Activated naive CD4-positive, alpha-beta T cell treated with anti-CD3 and anti-CD28 coated beads for 36 hours (primary cell): ENCODE data around the gene PLD3. TPM values are rescaled to one million over a fixed set of nuclear protein-coding genes. Genes with fewer than 3 reads are reported as not detected.
A peak's percentile ranks its signal among the peaks of the same experiment; 100 is the strongest.

Source experiments
- CTCF ChIA-PET: fragments of 350-600 bp; sonication (Branson Sonifier 250); formaldehyde crosslinking; loops from one replicate; lab custom pipeline; 2021; ENCODE audit warnings: antibody characterized with exemption; lab: Charles Lee
- DNase-seq: peaks from one replicate; pipeline ENCODE4 v3.0.0-alpha.2; 2020
- H3K27ac Mint-ChIP-seq: one replicate; pipeline ENCODE4 v1.8.0; 2021; ENCODE audit warnings: mild to moderate bottlenecking, mixed read lengths
- H3K27me3 Mint-ChIP-seq: one replicate; pipeline ENCODE4 v1.8.0; 2021; ENCODE audit warnings: low read depth, mixed read lengths
- H3K36me3 Mint-ChIP-seq: one replicate; pipeline ENCODE4 v1.8.0; 2021; ENCODE audit warnings: low read depth, mixed read lengths
- H3K4me1 Mint-ChIP-seq: one replicate; pipeline ENCODE4 v1.8.0; 2021; ENCODE audit warnings: low read depth, mixed read lengths
- H3K4me3 Mint-ChIP-seq: one replicate; pipeline ENCODE4 v1.8.0; 2021; ENCODE audit warnings: mild to moderate bottlenecking, moderate library complexity, mixed read lengths
- H3K9me3 Mint-ChIP-seq: one replicate; pipeline ENCODE4 v1.8.0; 2021; ENCODE audit warnings: mixed read lengths
- intact Hi-C: fragments of 100-400 bp; cut with micrococcal nuclease; formaldehyde crosslinking; loops from one replicate; pipeline ENCODE4 v1.15.1; 2023
- microRNA-seq: library from miRNA; unstranded; fragments of <30 nt; microRNA quantifications from one replicate; pipeline ENCODE4 v1.2.0, GENCODE V29; 2022; ENCODE audit warnings: borderline microRNAs expressed, borderline replicate concordance
- total RNA-seq, 2 experiments: library from RNA; stranded (reverse); gene quantifications; one replicate each; pipeline ENCODE4 v1.2.3, GENCODE V29; 2021

The PLD3 gene
- total RNA-seq, 2 experiments from 2014 or later: 57.6 to 58.2 TPM

DNA sequence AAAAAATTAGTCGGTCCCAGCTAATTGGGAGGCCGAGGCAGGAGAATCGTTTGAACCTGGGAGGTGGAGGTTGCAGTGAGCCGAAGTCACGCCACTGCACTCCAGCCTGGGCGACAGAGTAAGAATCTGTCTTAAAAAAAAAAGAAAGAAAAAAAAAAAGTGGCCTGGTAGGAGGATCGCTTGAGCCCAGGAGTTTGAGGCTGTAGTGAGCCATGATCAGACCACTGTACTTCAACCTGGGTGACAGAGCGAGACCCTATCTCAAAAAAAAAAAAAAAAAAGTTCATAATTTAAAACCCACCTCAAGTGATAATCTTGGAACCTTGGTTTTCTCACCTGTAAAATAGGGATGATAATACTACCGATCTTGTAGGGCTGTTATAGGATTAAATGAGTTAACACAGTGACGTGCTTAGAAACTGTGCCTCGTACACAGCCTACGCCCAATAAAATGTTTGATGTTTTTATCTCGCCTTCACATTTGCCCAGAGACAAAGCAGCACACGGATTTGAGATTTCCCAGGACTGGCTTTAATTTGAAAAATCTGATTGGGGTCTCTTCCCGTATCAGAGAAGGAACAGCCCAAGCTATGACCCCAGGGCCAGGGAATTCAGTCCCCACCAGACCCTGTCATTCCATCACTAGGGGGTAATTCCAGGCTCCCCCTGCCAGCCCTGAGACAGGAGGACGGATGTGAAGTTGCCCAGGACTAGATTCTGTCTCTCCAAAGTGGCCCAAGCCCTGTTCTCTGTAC lies 73.7 kb downstream of the PLD3 start:
- Mint-ChIP-seq H3K4me3 (peak overlapping the region; percentile 86), H3K27ac (peak overlapping the region; percentile 94), H3K9me3 (no peaks in the 10 kb centered on the region), H3K4me1 (peaks cover 27% of the 10 kb centered on the region), H3K36me3 (peaks cover 12% of the 10 kb centered on the region), H3K27me3 (no peaks in the 10 kb centered on the region)
- CTCF ChIA-PET: interaction anchor here (0.6 to 2.8 kb wide), 6 partner anchors 12 to 21 kb away, joined by 4 to 15 read pairs (median 8); no protein-coding TSS in a partner anchor
- DNase-seq: no peak
- intact Hi-C loops: loop anchor here (1.0 kb wide), 2 partner anchors 22 to 44 kb away; partner anchors contain the start of gene SERTAD3

DNA sequence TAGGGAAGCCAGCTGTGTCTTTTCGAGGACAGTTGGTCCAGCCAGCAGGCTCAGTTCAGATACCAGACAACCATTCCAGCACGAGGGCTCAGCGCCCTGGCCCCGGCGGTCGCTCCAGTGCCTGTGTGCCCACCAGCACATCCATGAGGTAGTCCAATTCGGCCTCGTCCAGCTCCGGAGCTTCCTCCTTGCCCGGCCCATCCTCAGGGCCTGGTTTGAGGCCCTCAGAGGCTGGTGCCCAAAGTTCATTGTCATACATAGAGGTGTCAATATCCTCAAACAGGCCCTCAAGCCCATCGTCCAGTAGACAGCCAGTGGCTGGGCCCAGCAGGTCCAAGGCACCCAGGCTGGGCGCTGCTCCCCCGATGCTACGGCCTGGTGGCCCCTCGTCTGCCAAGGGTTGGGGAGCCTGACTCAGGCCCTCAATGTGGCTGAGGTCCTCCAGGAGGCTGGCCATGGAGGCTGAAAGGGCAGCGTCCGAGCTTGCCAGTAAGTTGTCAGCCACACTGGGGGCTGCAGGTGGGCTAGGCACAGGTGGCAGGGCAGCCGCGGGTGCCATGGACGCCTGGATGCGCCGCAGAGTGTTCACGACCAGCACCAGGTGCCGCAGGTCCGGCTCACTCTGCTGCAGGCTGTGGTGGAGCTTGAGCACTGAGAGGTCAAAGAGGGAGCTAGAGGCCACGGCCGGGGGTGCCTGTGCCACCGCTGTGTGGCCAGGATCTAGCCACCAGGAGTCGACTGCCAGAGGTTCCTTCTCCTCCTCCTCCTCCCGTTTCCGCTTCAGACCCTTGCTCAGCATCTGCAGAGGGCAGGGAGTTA lies 74.5 kb downstream of the PLD3 start:
- peaks cover 12% of the 10 kb centered on the region for H3K36me3 Mint-ChIP-seq
- CTCF ChIA-PET: interaction anchor here (1.2 kb wide), 1 partner anchor 15 kb away, joined by 3 read pairs; no protein-coding TSS in a partner anchor
- peaks cover 22% of the 10 kb centered on the region for H3K4me1 Mint-ChIP-seq
- no peaks in the 10 kb centered on the region for H3K27me3 Mint-ChIP-seq
- intact Hi-C loops: no loop called here
- no peak for DNase-seq
- peak overlapping the region; percentile 94 for H3K27ac Mint-ChIP-seq
- no peaks in the 10 kb centered on the region for H3K9me3 Mint-ChIP-seq
- H3K4me3 Mint-ChIP-seq: peak overlapping the region; percentile 86

DNA sequence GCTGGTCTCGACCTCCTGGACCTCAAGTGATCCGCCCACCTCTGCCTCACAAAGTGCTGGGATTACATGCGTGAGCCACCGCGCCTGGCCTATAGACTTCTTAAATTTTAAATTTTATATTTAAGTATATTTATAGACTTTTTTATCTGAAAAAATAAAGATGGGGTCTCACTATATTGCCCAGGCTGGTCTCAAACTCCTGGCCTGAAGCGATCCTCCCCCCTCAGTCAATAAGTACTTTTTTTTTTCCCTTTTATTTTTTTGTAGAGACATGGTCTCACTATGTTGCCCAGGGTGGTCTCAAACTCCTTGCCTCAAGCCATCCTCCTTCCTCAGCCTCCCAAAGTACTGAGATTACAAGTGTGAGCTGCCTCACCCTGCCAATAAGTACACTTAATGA lies 75.4 kb downstream of the PLD3 start:
- Mint-ChIP-seq H3K36me3 (peaks cover 12% of the 10 kb centered on the region), H3K4me3 (peak overlapping the region; percentile 30), H3K27ac (peak overlapping the region; percentile 75), H3K4me1 (peaks cover 22% of the 10 kb centered on the region), H3K9me3 (no peaks in the 10 kb centered on the region), H3K27me3 (no peaks in the 10 kb centered on the region)
- DNase-seq: no peak
- intact Hi-C loops: loop anchor here (2.0 kb wide), 2 partner anchors 139 to 191 kb away; partner anchors contain the start of gene AKT2
- CTCF ChIA-PET: interaction anchor here (0.6 to 1.2 kb wide), 4 partner anchors 14 to 227 kb away, joined by 3 to 4 read pairs (median 3); no protein-coding TSS in a partner anchor

DNA sequence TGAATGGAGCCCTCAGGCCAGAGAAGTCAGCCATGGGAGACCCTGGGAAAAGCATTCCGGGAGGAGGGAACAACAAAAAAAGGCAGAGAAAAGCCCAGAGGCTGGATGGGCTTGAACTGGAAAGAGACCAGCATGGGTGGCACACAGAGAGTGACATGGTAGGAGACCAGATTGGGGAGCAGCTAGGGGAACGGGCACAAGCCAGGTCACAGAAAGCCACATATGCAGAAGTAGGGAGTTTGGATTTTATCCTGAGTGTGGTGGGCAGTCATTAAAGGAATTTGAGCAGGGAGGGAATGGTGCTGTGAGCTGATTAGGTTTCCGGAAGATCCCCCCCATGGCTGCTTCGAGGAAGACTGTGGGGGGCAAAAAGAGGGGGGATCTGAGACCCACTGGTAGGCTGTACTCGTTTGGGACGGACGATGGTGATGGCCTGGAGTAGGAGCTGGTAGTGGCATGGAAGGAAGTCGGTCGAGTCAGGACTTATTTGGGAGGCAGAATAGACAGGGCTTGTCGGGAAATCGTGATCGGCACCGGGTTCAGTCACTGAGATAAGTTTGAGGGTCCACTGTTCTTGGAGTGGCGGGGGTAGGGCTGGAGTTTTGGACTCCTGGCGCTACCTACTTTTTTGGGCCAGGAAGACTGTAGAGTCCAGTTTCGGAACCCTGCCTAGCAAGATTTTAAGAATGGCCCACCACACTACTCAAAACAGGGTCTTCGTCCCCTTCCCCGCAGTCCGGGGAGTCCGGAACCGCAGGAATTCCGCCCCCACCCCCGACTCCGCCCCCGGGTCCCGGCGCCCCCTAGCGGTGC lies 76.3 kb downstream of the PLD3 start:
- H3K4me3 Mint-ChIP-seq: peak overlapping the region; percentile 89
- peak overlapping the region; percentile 97 for H3K27ac Mint-ChIP-seq
- no peaks in the 10 kb centered on the region for H3K9me3 Mint-ChIP-seq
- H3K36me3 Mint-ChIP-seq: peaks cover 12% of the 10 kb centered on the region
- CTCF ChIA-PET: interaction anchor here (0.6 to 1.2 kb wide), 4 partner anchors 11 to 227 kb away, joined by 3 to 6 read pairs (median 4); no protein-coding TSS in a partner anchor
- H3K27me3 Mint-ChIP-seq: no peaks in the 10 kb centered on the region
- H3K4me1 Mint-ChIP-seq: peaks cover 22% of the 10 kb centered on the region
- intact Hi-C loops: loop anchor here (1.0 to 5.0 kb wide), 9 partner anchors 8 to 1023 kb away; partner anchors contain the start of genes AKT2, BLVRB, C19orf47 and COQ8B
- peak; percentile 35 for DNase-seq

DNA sequence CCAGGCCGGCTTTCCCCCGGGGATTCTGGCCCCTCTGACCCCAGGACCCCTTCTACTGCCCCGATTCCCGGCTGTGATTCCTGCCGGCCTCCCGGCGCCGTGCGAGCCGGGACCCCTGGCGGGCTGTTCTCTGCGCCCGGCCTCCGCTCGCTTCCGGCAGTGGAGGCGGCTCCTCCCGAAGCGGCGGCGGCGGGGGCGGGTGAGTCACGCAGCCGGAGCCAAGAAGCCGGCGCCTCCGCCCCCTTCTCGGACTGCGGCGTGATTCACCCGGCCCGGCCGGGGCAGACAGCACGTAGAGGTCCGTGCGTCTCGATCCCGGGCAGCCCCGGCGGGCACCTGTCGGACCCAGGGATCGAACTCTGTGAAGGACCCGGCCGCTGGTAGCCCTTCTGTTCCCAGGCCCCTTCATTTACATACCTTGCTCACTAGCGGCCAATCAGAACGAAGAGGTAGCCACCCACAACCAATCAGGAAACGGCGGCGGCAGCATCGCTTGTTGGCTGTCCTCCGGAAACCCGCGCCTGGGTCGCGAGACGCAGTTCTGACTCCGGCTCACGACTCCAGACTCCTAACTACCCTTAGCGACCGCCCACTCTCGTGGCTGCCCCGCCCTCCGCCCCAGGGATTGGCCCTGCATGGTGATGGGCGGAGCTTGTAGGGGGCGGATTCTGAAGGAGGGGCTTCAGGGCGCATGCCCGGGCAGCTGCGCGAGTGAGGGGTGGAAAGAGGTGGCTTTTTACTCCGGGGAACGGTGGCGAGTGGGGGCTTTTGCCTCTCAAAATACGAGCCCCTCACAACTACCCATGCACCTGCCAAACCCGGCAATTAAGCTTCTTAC lies 77.2 kb downstream of the PLD3 start, which contains the start of gene SERTAD1:
TSS of gene SERTAD1 (minus strand) at position 543 of the 838 bp plus-strand sequence. CDS start 2,446 bp downstream, outside the sequence.
- peaks cover 12% of the 10 kb centered on the region for H3K36me3 Mint-ChIP-seq

More for the DNA sequence above, 77.2 kb downstream of the PLD3 start, which contains the start of gene SERTAD1:
- intact Hi-C loops: loop anchor here (1.0 to 5.0 kb wide), 9 partner anchors 8 to 1023 kb away; partner anchors contain the start of genes AKT2, BLVRB, C19orf47 and COQ8B
- Mint-ChIP-seq H3K27me3 (no peaks in the 10 kb centered on the region), H3K4me1 (peaks cover 21% of the 10 kb centered on the region), H3K4me3 (peak within 1 kb of the TSS; percentile 89), H3K9me3 (no peaks in the 10 kb centered on the region), H3K27ac (peak within 1 kb of the TSS; percentile 97)
- CTCF ChIA-PET: interaction anchor here (1.0 to 1.7 kb wide), 5 partner anchors 13 to 96 kb away, joined by 3 to 7 read pairs (median 5); no protein-coding TSS in a partner anchor
- DNase-seq: peak; percentile 100

Small RNAs within 50 kb of the gene (microRNA-seq; reads per million reads assigned to microRNA genes)
- gene MIR6796: not detected

Other genes with a start within 250 kb of the PLD3 start
- gene MAP3K10, start 157.3 kb upstream of the PLD3 start, total RNA-seq: 1 to 10 TPM; 8.4 to 9.3 TPM
- not detected for gene TTC9B, start 130.3 kb upstream of the PLD3 start, total RNA-seq
- not detected for gene CCNP, start 122.0 kb upstream of the PLD3 start, total RNA-seq
- 100 to 1,000 TPM; 152 to 159 TPM for gene AKT2, start 63.4 kb upstream of the PLD3 start, total RNA-seq
- gene C19orf47, start 298 bp upstream of the PLD3 start, total RNA-seq: 10 to 100 TPM; 13.5 to 14.6 TPM
- not detected for gene HIPK4, start 41.5 kb downstream of the PLD3 start, total RNA-seq
- gene PRX, start 64.7 kb downstream of the PLD3 start, total RNA-seq: 1 to 10 TPM; 1.5 TPM
- gene SERTAD1, start 77.3 kb downstream of the PLD3 start, total RNA-seq: 1 to 10 TPM; 8.8 to 9.2 TPM
- 1 to 10 TPM; 3.8 to 7.3 TPM for gene SERTAD3, start 95.6 kb downstream of the PLD3 start, total RNA-seq
- 10 to 100 TPM; 29.4 to 30.2 TPM for gene BLVRB, start 117.0 kb downstream of the PLD3 start, total RNA-seq
- gene SPTBN4, start 118.3 kb downstream of the PLD3 start, total RNA-seq: 1 to 10 TPM in 1 of 2 experiments, under 1 TPM in 1; 0.91 to 1.1 TPM
- 10 to 100 TPM; 90.1 to 99.4 TPM for gene SHKBP1, start 228.2 kb downstream of the PLD3 start, total RNA-seq